Measurements from ENCODE around the gene PALM. TPM values are rescaled to one million over a fixed set of nuclear protein-coding genes. Genes with fewer than 3 reads are reported as not detected.

PALM gene
- total RNA-seq, 1 experiment from 2014 or later = 21.2 TPM

DNA sequence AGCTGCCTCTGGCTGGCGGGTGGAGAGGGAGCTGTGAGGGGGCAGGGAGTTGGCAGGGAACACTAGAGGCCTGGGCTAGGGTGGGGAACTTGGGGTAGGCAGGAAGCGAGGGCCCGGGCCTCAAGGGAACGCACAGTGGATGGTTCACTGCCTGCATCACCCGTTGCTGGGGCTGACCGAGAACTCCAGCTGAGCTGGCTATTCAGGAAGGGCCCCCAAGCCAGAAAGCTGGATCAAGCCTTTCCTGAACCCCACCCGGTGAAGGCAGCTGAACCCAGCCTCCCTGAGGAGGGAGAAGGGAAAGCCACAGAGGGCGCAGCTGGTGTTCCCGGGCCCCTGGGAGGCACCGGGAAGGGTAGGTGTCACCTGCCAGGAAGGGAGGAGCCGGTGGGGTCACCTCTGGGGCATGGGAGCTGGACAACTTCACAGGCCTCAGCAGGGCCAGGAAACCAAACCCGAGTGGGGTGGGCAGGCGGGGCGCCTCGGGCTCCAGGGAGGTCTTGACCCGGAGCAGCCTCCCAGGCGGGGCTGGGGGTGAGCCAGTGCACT is 13.9 kb downstream of the PALM start:
- ChIA-PET CTCF (no interaction called here), POLR2A (ENCODE audit: low non-redundant PET) (no interaction called here)
- Histone ChIP-seq H3K4me1 (ENCODE audit: insufficient read depth, low read length, poor library complexity, severe bottlenecking) (no peaks in the 10 kb centered on the region), H3K4me3 (ENCODE audit: low read depth, low read length, poor library complexity, severe bottlenecking) (no peak overlapping the region), H3K9me3 (ENCODE audit: low read depth, low read length, poor library complexity, severe bottlenecking) (no peaks in the 10 kb centered on the region), H3K27ac (ENCODE audit: low read depth, low read length, poor library complexity, severe bottlenecking) (no peak overlapping the region), H3K36me3 (ENCODE audit: insufficient read depth, low read length, poor library complexity, severe bottlenecking) (no peaks in the 10 kb centered on the region), H3K27me3 (replicated peaks; ENCODE audit: insufficient read depth, low read depth, low read length, poor library complexity) (no peaks in the 10 kb centered on the region)
- DNase-seq (ENCODE audit: low spot score) = no peak
- intact Hi-C loops (cut with micrococcal nuclease; ENCODE audit: unreplicated experiment) = no loop called here
- TF ChIP-seq, protein P1, sequence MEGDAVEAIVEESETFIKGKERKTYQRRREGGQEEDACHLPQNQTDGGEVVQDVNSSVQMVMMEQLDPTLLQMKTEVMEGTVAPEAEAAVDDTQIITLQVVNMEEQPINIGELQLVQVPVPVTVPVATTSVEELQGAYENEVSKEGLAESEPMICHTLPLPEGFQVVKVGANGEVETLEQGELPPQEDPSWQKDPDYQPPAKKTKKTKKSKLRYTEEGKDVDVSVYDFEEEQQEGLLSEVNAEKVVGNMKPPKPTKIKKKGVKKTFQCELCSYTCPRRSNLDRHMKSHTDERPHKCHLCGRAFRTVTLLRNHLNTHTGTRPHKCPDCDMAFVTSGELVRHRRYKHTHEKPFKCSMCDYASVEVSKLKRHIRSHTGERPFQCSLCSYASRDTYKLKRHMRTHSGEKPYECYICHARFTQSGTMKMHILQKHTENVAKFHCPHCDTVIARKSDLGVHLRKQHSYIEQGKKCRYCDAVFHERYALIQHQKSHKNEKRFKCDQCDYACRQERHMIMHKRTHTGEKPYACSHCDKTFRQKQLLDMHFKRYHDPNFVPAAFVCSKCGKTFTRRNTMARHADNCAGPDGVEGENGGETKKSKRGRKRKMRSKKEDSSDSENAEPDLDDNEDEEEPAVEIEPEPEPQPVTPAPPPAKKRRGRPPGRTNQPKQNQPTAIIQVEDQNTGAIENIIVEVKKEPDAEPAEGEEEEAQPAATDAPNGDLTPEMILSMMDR (conservative IDR thresholded peaks at IDR 0.05; ENCODE audit: low read depth, low read length) = no peak
- no peak for TF ChIP-seq EZH2 (IDR thresholded peaks at IDR 0.05; ENCODE audit: borderline replicate concordance, low read depth, low read length, poor library complexity, severe bottlenecking)
- BruUV-seq (replicated peaks) = no TSS peak

DNA sequence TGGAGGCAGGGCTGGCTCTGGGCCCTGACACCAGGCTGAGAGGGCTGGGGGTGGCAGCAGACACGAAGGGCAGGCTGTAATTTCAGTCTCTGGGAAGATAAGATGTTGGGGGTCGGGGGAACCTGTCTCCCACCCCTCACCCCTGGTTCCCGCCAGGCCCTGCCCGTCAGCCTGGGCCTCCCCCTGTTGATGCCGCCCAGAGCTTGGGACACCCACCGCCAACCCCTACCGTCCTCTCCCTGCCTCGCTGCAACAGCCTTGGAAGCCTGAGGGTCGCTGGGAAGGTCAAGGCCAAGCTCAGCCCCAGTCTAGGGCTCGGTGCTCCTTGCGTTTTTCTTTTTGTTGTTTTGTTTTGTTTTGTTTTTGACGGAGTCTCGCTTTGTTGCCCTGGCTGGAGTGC is 14.5 kb downstream of the PALM start:
- Histone ChIP-seq H3K36me3 (ENCODE audit: insufficient read depth, low read length, poor library complexity, severe bottlenecking) (no peaks in the 10 kb centered on the region), H3K27me3 (replicated peaks; ENCODE audit: insufficient read depth, low read depth, low read length, poor library complexity) (no peaks in the 10 kb centered on the region), H3K4me3 (ENCODE audit: low read depth, low read length, poor library complexity, severe bottlenecking) (no peak overlapping the region), H3K4me1 (ENCODE audit: insufficient read depth, low read length, poor library complexity, severe bottlenecking) (no peaks in the 10 kb centered on the region), H3K27ac (ENCODE audit: low read depth, low read length, poor library complexity, severe bottlenecking) (no peak overlapping the region), H3K9me3 (ENCODE audit: low read depth, low read length, poor library complexity, severe bottlenecking) (no peaks in the 10 kb centered on the region)
- intact Hi-C loops (cut with micrococcal nuclease; ENCODE audit: unreplicated experiment) = no loop called here
- ChIA-PET CTCF (no interaction called here), POLR2A (ENCODE audit: low non-redundant PET) (no interaction called here)
- no peak for DNase-seq (ENCODE audit: low spot score)
- BruUV-seq (replicated peaks) = no TSS peak
- no peak for TF ChIP-seq EZH2 (IDR thresholded peaks at IDR 0.05; ENCODE audit: borderline replicate concordance, low read depth, low read length, poor library complexity, severe bottlenecking)
- TF ChIP-seq, protein P1 (conservative IDR thresholded peaks at IDR 0.05; ENCODE audit: low read depth, low read length) = no peak

DNA sequence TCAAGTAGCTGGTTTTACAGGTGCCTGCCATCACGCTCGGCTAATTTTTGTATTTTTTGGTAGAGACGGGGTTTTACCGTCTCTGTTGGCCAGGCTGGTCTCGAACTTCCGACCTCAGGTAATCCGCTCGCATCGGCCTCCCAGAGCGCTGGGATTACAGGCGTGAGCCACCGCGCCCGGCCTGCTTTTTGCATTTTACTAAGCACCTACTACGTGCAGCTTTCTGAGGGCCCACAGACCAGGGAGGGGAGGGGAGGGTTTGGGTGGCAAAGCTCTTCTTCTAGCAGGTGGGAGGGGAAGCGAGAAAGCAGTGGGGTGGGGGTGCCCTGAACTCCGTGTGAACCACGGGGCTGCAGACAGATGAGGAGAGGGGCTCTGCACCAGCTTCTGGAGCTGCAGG is 15.0 kb downstream of the PALM start:
- TF ChIP-seq, protein P1 (conservative IDR thresholded peaks at IDR 0.05; ENCODE audit: low read depth, low read length) = no peak
- TF ChIP-seq EZH2 (IDR thresholded peaks at IDR 0.05; ENCODE audit: borderline replicate concordance, low read depth, low read length, poor library complexity, severe bottlenecking) = no peak
- Histone ChIP-seq H3K9me3 (ENCODE audit: low read depth, low read length, poor library complexity, severe bottlenecking) (no peaks in the 10 kb centered on the region), H3K27ac (ENCODE audit: low read depth, low read length, poor library complexity, severe bottlenecking) (no peak overlapping the region), H3K4me3 (ENCODE audit: low read depth, low read length, poor library complexity, severe bottlenecking) (no peak overlapping the region), H3K36me3 (ENCODE audit: insufficient read depth, low read length, poor library complexity, severe bottlenecking) (no peaks in the 10 kb centered on the region), H3K4me1 (ENCODE audit: insufficient read depth, low read length, poor library complexity, severe bottlenecking) (no peaks in the 10 kb centered on the region), H3K27me3 (replicated peaks; ENCODE audit: insufficient read depth, low read depth, low read length, poor library complexity) (no peaks in the 10 kb centered on the region)
- POLR2A ChIA-PET (ENCODE audit: low non-redundant PET) = no interaction called here
- intact Hi-C loops (cut with micrococcal nuclease; ENCODE audit: unreplicated experiment) = no loop called here
- DNase-seq (ENCODE audit: low spot score) = no peak
- no TSS peak for BruUV-seq (replicated peaks)
- CTCF ChIA-PET = no interaction called here
